ENCODE measurements around the gene SNX6. TPM values are rescaled to one million over a fixed set of nuclear protein-coding genes. Genes with fewer than 3 reads are reported as not detected.

SNX6 gene
- 70.7 TPM for total RNA-seq
- long read RNA-seq, transcript SNX6-201 (14 exons, 2,001 nt) = major isoform, 128 of 182 reads
- long read RNA-seq, transcript SNX6-202 (13 exons, 3,398 nt) = minor isoform, 13 of 182 reads
- long read RNA-seq, partial matches to known transcripts = 14 of 182 reads
- long read RNA-seq, other reads (novel, unspliced or antisense) = 27 of 182 reads

DNA sequence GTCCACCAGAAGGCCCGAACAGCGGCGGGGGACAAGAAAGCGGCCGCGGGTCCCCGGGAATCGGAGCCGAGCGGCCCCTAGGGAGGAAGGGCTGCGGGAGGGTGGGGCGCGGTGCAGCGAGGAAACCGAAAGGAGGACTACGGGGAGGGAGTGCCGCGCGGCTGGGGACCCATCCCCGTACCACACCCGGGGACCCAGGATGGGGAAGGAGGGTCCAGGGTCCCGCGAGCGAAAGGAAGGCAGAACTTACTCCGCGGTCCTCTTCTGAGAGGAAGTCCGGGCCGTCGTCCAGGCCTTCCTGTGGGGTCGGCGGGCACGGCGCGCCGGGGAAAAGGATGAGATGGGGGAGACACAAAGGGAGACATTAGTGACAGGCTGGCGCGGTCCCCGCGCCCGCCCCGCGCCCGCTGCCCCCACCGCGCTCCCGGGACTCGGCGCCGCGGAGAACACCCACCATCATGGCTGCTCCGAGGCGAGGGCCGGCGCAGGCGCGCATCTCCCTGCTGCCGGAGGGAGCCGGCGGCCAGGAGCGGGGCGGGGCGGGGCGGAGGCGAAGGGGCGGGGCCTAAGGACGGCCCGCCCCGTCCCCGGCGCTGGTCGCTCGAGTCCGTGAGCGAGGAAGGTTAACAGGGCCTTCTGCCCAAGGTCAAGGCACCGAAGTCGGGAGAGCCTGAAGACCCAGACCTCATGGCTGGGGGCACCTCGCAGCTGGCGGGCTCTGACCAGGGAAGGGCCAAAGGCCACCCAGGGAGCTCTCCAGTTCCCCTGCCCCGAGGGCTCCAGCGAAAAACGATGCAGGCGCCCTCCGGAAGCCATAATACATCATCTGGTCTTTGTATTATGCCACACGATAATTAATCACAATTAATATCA is at the start of gene SNX6:
TSS of gene SNX6 (minus strand) at position 492 of the 873 bp plus-strand sequence. CDS start at position 460, 32 bp downstream.
- ATAC-seq (peak; percentile 99 to 100), DNase-seq (peak; percentile 88)
- Histone ChIP-seq H3K4me1 (peaks cover 5% of the 10 kb centered on the region), H3K27ac (peak within 1 kb of the TSS; percentile 90), H3K4me3 (peak within 1 kb of the TSS; percentile 98), H3K27me3 (ENCODE audit: low read depth) (no peaks in the 10 kb centered on the region), H3K36me3 (peaks cover 5% of the 10 kb centered on the region), H3K9me3 (no peaks in the 10 kb centered on the region)
- intact Hi-C loops (cut with DNase I) = no loop called here
- TF ChIP-seq, protein P1, sequence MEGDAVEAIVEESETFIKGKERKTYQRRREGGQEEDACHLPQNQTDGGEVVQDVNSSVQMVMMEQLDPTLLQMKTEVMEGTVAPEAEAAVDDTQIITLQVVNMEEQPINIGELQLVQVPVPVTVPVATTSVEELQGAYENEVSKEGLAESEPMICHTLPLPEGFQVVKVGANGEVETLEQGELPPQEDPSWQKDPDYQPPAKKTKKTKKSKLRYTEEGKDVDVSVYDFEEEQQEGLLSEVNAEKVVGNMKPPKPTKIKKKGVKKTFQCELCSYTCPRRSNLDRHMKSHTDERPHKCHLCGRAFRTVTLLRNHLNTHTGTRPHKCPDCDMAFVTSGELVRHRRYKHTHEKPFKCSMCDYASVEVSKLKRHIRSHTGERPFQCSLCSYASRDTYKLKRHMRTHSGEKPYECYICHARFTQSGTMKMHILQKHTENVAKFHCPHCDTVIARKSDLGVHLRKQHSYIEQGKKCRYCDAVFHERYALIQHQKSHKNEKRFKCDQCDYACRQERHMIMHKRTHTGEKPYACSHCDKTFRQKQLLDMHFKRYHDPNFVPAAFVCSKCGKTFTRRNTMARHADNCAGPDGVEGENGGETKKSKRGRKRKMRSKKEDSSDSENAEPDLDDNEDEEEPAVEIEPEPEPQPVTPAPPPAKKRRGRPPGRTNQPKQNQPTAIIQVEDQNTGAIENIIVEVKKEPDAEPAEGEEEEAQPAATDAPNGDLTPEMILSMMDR (IDR thresholded peaks at IDR 0.05) = no peak

DNA sequence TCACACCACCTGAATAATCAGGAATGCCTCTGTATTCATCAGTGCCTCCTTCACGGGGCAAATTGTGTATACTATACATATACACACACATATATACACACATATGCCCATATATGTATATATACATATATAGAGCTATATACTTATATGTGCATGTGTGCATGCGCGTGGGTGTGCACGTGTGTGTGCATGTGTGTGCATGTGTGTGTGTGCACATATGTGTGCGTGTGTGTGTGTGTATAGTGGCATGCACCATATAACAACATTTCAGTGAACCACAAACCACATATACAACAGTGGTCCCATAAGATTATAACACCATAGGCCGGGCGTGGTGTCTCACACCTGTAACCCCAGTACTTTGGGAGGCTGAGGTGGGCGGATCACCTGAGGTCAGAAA is 48.8 kb upstream of the SNX6 start:
- no peak for ATAC-seq
- Histone ChIP-seq H3K27me3 (ENCODE audit: low read depth) (no peaks in the 10 kb centered on the region), H3K36me3 (no peaks in the 10 kb centered on the region), H3K9me3 (no peaks in the 10 kb centered on the region), H3K4me3 (no peak overlapping the region), H3K27ac (no peak overlapping the region), H3K4me1 (no peaks in the 10 kb centered on the region)
- intact Hi-C loops (cut with DNase I) = no loop called here
- DNase-seq = no peak
- TF ChIP-seq, protein P1 (IDR thresholded peaks at IDR 0.05) = no peak

GRCh38 chr14:34678306-34678705 is 48.4 kb upstream of the SNX6 start:
- no peak overlapping the region for H3K27ac ChIP-seq
- H3K27me3 ChIP-seq (ENCODE audit: low read depth) = no peaks in the 10 kb centered on the region
- intact Hi-C loops (cut with DNase I) = no loop called here
- H3K36me3 ChIP-seq = no peaks in the 10 kb centered on the region
- no peak for ATAC-seq
- no peaks in the 10 kb centered on the region for H3K4me1 ChIP-seq
- no peak for DNase-seq
- no peaks in the 10 kb centered on the region for H3K9me3 ChIP-seq
- no peak overlapping the region for H3K4me3 ChIP-seq
- TF ChIP-seq, protein P1 (IDR thresholded peaks at IDR 0.05) = no peak

DNA sequence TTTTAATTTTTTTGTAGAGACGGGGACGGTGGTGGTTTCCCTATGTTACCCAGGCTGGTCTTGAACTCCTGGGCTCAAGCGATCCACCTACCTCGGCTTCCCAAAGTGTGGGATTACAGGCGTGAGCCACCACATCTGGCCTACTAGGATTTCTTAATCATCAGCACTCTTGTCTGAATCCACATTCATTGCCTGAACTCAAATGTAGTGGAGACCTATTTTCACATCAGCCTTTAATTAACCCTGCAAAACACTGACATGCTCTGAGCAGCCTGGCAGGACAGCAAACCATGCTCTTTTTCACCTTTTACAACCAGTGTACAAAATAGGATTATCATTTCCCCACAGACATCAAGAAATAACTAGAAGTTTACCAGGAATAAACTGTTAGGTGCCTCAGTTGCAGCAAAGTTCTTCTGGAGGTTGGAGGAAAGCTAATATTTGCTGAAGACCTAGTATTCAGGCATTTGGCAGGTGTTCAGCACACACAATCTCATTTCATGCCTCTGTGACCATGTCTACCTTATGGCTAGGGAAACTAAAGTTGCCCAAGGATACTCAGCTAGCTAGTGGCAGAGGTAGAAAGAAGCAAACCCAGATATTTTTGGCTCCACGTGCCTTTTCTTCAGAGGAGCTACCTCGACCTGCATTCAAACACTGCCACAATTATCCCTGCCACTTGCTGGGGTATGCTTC is 46.7 kb upstream of the SNX6 start:
- H3K9me3 ChIP-seq = no peaks in the 10 kb centered on the region

GRCh38 chr14:34673702-34674101 is 43.8 kb upstream of the SNX6 start:
- Histone ChIP-seq H3K27me3 (ENCODE audit: low read depth) (no peaks in the 10 kb centered on the region), H3K9me3 (no peaks in the 10 kb centered on the region), H3K4me1 (no peaks in the 10 kb centered on the region), H3K36me3 (no peaks in the 10 kb centered on the region), H3K27ac (no peak overlapping the region), H3K4me3 (no peak overlapping the region)
- DNase-seq (no peak), ATAC-seq (no peak)
- TF ChIP-seq, protein P1 (IDR thresholded peaks at IDR 0.05) = no peak
- intact Hi-C loops (cut with DNase I) = loop anchor here (5.0 kb wide), 1 partner anchor 49 kb away; no protein-coding TSS in a partner anchor

More for the DNA sequence above, 46.7 kb upstream of the SNX6 start:
- Histone ChIP-seq H3K36me3 (no peaks in the 10 kb centered on the region), H3K27me3 (ENCODE audit: low read depth) (no peaks in the 10 kb centered on the region), H3K4me1 (no peaks in the 10 kb centered on the region), H3K4me3 (no peak overlapping the region), H3K27ac (no peak overlapping the region)
- intact Hi-C loops (cut with DNase I) = no loop called here
- TF ChIP-seq, protein P1 (IDR thresholded peaks at IDR 0.05) = no peak
- DNase-seq = no peak
- no peak for ATAC-seq

Measured in lower lobe of right lung (tissue), 2 donors.